HG03565 (cell line): ENCODE results near the gene DLGAP1.
"Not testable (repeated sequence)": the region's sequence is repeated elsewhere in the genome, so short reads cannot be mapped to it uniquely, and the experiment has no call there.

ENCODE experiments used
- ATAC-seq: cut with Tn5 transposase; IDR thresholded peaks from one replicate; pipeline ENCODE4 v1.9.1; 2021; ENCODE audit warnings: mild to moderate bottlenecking, moderate library complexity; ENCODE audit not compliant: unreplicated experiment

DLGAP1 gene

GRCh38 chr18:3494569-3494968 is 960.5 kb downstream of the DLGAP1 start:
- no peak for ATAC-seq

DNA sequence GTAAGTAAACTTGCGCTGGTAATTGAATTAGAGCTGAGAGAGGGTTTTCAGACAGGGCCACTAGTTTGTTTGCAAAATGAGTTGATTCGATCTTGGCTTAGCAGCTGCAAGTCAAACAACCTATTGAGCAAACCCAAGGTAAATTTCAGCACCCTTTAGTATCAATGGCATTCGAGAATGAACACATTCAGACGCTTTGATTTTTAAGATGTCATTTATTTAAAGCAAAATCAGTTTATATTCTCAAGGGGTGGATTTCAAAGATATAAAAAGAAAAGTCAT is 960.9 kb downstream of the DLGAP1 start:
- ATAC-seq: no peak

GRCh38 chr18:3493501-3494244 is 961.4 kb downstream of the DLGAP1 start:
- no peak for ATAC-seq

DNA sequence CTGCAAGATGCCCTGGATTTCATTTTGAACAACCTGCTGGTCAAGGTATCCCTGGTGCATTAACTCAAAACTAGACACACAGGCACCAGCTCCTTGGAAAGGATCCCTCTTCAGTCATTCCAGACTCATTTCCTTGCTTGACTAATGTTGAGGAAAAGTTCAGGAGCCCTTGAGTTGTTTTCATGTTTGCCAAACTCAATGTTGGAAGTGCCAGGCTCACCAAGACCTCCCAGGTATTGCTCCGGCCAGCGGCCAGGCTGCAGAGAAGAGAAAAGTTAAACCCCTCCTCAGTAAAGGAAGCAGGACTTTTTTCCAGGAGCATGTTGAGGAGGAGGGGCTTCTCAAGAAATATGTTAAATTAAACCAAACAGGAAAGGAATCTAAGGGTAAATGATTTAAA is 962.4 kb downstream of the DLGAP1 start:
- no peak for ATAC-seq

GRCh38 chr18:3491981-3492555 is 963.0 kb downstream of the DLGAP1 start:
- ATAC-seq: no peak

DNA sequence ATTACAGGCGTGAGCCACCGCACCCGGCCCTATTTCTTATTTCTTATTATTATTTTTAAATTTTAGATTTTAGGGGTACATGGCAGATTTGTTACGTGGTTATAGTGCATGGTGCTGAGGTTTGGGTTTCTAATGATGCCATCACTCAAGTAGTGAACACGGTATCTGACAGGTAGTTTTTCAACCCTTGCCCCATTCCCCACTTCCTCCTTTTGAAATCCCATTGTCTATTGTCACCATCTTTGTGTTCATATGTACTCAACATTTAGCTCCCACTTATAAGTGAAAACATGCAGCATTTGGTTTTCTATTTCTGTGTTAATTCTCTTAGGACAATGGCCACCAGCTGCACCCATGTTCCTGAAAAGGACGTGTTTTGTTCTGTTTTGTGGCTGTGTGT is 965.6 kb downstream of the DLGAP1 start:
- ATAC-seq: no peak

GRCh38 chr18:3486512-3486911 is 968.6 kb downstream of the DLGAP1 start:
- no peak for ATAC-seq

- ATAC-seq: peak; percentile 58
These were observed 969.7 kb downstream of the DLGAP1 start for GRCh38 chr18:3485153-3486149.

- no peak for ATAC-seq
These were observed 972.8 kb downstream of the DLGAP1 start for GRCh38 chr18:3482258-3482657.

DNA sequence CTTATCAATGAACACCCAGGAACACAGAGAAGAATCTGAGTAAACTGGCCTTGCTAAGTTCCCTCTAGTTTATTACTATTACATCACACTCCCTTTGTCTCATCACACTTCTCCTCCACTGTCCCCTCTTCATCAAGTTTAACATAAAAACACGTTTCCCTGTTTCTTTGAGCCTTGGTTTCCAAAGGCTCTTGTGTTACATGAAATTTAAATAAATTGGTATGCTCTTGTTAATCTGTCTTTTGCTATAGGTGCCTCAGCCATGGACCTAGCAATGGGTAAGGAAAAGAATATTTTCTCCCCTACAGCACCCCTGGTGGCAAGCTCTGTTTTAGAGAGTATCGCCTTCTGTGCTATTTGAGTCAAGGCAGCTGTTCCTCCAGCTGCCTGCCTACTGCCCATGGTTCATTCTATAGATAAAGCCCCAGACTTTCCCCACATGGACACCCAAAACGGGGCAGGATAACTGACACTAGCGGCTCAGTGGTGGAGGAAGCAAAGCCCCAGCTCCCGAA is 973.4 kb downstream of the DLGAP1 start:
- peak; percentile 58 for ATAC-seq

- no peak for ATAC-seq
These were observed 974.1 kb downstream of the DLGAP1 start for GRCh38 chr18:3480827-3481573.

DNA sequence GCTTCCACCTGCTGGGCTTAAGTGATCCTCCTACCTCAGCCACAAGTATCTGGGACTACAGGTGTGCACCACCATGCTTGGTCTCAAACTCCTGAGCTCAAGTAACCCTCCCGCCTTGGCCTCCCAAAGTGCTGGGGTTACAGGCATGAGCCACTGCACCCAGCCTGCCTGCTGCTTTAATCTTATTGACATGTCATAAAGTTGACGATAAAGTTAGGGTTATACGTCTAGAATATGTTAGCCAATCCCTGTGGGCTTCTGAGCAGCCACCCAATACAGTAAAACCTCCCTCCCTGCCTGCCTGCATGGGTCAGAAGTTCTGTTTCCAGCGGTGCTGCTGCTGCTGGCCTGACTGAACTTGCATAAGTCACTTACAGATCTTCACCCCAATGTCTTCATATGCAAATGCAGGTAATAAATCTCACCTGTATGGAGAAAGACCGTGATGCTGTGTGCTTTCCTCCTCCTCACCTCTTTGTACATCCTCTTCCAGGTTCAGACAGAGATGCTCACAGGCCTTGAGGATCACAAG is 975.1 kb downstream of the DLGAP1 start:
- no peak for ATAC-seq

DNA sequence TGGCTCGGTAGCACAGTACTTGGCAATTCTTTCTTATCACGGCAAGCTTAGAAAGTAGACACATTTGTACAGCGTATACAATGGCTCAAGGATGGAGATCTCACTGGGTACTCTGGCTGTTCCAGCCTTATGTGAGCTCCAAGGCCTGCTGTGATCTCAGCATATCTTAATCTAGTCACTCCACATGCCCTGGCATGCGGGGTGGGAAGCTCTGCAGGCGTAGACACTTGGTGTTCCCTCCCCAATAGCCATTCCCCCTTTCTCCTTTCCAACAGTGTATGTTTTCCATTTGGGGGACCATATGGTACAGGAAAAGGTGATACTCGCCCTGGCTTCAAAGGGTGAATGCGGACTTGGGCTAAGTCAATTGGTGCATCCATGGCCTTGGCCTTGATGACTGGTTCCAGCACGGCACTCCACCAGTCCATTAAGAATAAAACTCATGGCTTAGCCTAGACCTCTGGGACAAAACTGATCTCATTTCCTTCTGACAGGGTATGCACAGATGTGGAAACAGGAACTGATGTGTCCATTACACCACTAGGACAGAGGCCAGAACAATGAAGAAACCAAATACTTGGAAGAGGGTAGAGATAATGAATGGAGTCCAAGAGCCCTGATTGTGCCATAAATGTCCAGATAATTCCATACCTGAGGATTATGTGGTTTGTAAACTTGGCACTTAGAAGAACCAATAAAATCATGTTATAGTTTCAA is 976.7 kb downstream of the DLGAP1 start:
- no peak for ATAC-seq

- peak; percentile 76 for ATAC-seq
These were observed 982.2 kb downstream of the DLGAP1 start for GRCh38 chr18:3472681-3473544.

DNA sequence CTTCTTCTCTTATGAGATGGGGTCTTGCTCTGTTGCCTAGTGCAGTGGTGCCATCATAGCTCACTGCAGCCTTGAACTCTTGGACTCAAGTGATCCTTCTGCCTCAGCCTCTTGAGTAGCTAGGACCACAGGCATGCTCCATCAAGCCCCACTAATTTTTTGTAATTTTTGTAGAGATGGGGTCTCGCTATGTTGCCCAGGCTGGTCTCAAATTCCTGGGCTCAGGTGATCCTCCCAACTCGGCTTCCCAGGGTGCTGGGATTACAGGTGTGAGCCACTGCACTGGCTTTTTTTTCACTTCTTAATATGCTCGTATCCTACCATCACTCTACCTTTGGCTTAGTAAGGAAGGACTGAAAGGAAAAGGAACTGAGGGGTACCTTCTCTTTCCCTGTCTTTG is 983.0 kb downstream of the DLGAP1 start:
- not testable (repeated sequence) for ATAC-seq

DNA sequence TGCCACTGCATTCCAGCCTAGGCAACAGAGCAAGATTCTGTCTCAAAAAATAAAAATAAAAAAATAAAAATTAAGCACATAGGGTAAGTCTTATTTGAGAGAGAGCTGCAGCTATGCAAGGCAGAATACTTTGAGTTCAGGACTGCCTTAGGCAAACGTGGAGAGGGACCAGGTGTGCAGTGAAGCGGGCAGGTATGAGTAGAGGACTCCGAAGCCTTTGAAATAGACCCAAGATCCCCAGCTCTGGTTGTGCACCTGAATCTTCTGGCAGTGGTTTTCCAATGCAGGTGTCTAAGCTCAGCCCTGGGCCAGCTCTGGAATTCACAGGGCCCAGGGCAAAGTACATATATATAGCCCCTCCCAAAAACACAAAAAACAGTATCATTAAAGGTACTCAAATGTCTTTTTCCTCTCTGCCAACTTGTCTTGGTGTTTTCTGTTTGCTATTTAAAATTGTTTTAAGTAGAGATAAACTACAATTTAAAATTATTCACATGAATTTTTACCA is 983.9 kb downstream of the DLGAP1 start:
- no peak for ATAC-seq

DNA sequence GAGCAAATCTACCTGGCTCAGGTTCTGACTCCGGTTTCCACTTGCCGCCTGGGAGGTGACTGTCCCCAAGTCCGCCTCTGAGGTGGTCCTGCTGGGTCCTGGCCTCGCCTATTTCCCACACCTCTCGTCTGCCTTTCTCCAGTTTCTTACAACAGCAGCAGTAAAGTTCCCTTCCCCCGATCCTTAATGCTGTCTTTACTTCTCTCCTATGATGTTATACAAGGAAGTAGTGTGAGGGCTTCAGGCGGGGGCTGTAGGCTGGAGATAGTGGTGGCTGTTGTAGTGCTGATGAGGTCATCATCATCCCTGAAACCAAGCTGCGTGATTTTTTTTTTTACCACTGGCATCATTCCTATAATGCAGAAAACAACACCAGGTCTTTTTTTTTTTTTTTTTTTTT is 986.3 kb downstream of the DLGAP1 start:
- ATAC-seq: no peak

GRCh38 chr18:3468066-3468705 is 986.9 kb downstream of the DLGAP1 start:
- no peak for ATAC-seq
